ENCODE results near the gene AP1B1. TPM values are rescaled to one million over a fixed set of nuclear protein-coding genes. Genes with fewer than 3 reads are reported as not detected.

The AP1B1 gene
- total and polyA plus RNA-seq, 2 of the 13 experiments (the other 11 are each of a cell fraction or from before 2014, with no cell fraction given): 26.6 to 29.7 TPM

GRCh38 chr22:29309332-29310064 is 78.9 kb downstream of the AP1B1 start (continued):
- TF ChIP-seq AFF4 (CRISPR knock-in tag; IDR thresholded peaks at IDR 0.05) (no peak), ZBTB10 (CRISPR knock-in tag; IDR thresholded peaks at IDR 0.05; ENCODE audit: borderline replicate concordance) (no peak), ZBTB37 (CRISPR knock-in tag; IDR thresholded peaks at IDR 0.05) (no peak)

Data from HepG2 (cell line).